Astrocyte (in vitro differentiated cells and primary cell): Measurements from ENCODE around the gene DIP2C. TPM values are rescaled to one million over a fixed set of nuclear protein-coding genes. Genes with fewer than 3 reads are reported as not detected.

Source experiments
- DNase-seq: peaks from one replicate; pipeline ENCODE4 v3.0.0-alpha.2; 2010; ENCODE audit warnings: low read depth
- FAIRE-seq: peaks from 2 replicates; lab custom pipeline; 2011; peaks lifted over from hg19 to GRCh38; lab: Jason Lieb, UNC
- H2AFZ ChIP-seq: 2 replicates; pipeline ENCODE4 v1.6.0; 2012; ENCODE audit warnings: low read depth, low read length, inconsistent platforms
- H3K27ac ChIP-seq: 2 replicates; pipeline ENCODE4 v1.5.1; 2011; ENCODE audit warnings: low read depth, low read length, inconsistent platforms
- H3K27me3 ChIP-seq: 2 replicates; pipeline ENCODE4 v1.6.0; 2011; ENCODE audit warnings: low read length, inconsistent platforms; ENCODE audit not compliant: insufficient read depth
- H3K36me3 ChIP-seq: 2 replicates; pipeline ENCODE4 v1.5.1; 2011; ENCODE audit warnings: low read length, inconsistent platforms; ENCODE audit not compliant: insufficient read depth
- H3K4me1 ChIP-seq: 2 replicates; pipeline ENCODE4 v1.5.1; 2011; ENCODE audit warnings: low read length, inconsistent platforms; ENCODE audit not compliant: insufficient read depth
- H3K4me2 ChIP-seq: 2 replicates; pipeline ENCODE4 v1.6.0; 2012; ENCODE audit warnings: low read length, inconsistent platforms
- H3K4me3 ChIP-seq: 2 replicates; pipeline ENCODE4 v1.5.1; 2011; ENCODE audit warnings: low read depth, mild to moderate bottlenecking, low read length, inconsistent platforms; ENCODE audit not compliant: insufficient read depth
- H3K79me2 ChIP-seq: 2 replicates; pipeline ENCODE4 v1.6.0; 2012; ENCODE audit warnings: mild to moderate bottlenecking, low read length, inconsistent platforms; ENCODE audit not compliant: insufficient read depth
- H3K9ac ChIP-seq: 2 replicates; pipeline ENCODE4 v1.6.0; 2012; ENCODE audit warnings: mild to moderate bottlenecking, low read length, inconsistent platforms
- H3K9me3 ChIP-seq: 2 replicates; pipeline ENCODE4 v1.5.1; 2012; ENCODE audit warnings: low read depth, mild to moderate bottlenecking, low read length, inconsistent platforms; ENCODE audit not compliant: insufficient read depth
- H4K20me1 ChIP-seq: 2 replicates; pipeline ENCODE4 v1.6.0; 2012; ENCODE audit warnings: low read length, inconsistent platforms; ENCODE audit not compliant: insufficient read depth
- H3K27ac Mint-ChIP-seq: one replicate; pipeline ENCODE4 v1.8.0; 2021; ENCODE audit warnings: mild to moderate bottlenecking, mixed read lengths; ENCODE audit not compliant: unreplicated experiment
- H3K27me3 Mint-ChIP-seq: one replicate; pipeline ENCODE4 v1.8.0; 2021; ENCODE audit warnings: low read depth, mixed read lengths; ENCODE audit not compliant: unreplicated experiment
- H3K36me3 Mint-ChIP-seq: one replicate; pipeline ENCODE4 v1.8.0; 2021; ENCODE audit warnings: low read depth, mixed read lengths; ENCODE audit not compliant: unreplicated experiment
- H3K4me1 Mint-ChIP-seq: one replicate; pipeline ENCODE4 v1.8.0; 2021; ENCODE audit warnings: low read depth, mixed read lengths; ENCODE audit not compliant: unreplicated experiment
- H3K4me3 Mint-ChIP-seq: one replicate; pipeline ENCODE4 v1.8.0; 2021; ENCODE audit warnings: mild to moderate bottlenecking, moderate library complexity, mixed read lengths; ENCODE audit not compliant: unreplicated experiment
- H3K9me3 Mint-ChIP-seq: one replicate; pipeline ENCODE4 v1.8.0; 2021; ENCODE audit warnings: mild to moderate bottlenecking, mixed read lengths; ENCODE audit not compliant: unreplicated experiment
- EZH2 ChIP-seq: IDR thresholded peaks from 2 replicates; pipeline ENCODE4 v1.6.1; 2012; ENCODE audit warnings: mild to moderate bottlenecking, low read length, inconsistent platforms; ENCODE audit not compliant: insufficient read depth
- total RNA-seq: library from RNA; stranded (reverse); gene quantifications from 2 replicates; pipeline ENCODE4 v1.2.1, GENCODE V29; 2021
- TF ChIP-seq, protein P1 (sequence below): IDR thresholded peaks from 2 replicates; pipeline ENCODE4 v1.5.1; 2011; ENCODE audit warnings: low read depth, mild to moderate bottlenecking, inconsistent platforms, low read length, moderate library complexity; ENCODE audit not compliant: insufficient read depth

Gene DIP2C
- total RNA-seq, 1 donor from 2014 or later: 27.3 TPM

DNA sequence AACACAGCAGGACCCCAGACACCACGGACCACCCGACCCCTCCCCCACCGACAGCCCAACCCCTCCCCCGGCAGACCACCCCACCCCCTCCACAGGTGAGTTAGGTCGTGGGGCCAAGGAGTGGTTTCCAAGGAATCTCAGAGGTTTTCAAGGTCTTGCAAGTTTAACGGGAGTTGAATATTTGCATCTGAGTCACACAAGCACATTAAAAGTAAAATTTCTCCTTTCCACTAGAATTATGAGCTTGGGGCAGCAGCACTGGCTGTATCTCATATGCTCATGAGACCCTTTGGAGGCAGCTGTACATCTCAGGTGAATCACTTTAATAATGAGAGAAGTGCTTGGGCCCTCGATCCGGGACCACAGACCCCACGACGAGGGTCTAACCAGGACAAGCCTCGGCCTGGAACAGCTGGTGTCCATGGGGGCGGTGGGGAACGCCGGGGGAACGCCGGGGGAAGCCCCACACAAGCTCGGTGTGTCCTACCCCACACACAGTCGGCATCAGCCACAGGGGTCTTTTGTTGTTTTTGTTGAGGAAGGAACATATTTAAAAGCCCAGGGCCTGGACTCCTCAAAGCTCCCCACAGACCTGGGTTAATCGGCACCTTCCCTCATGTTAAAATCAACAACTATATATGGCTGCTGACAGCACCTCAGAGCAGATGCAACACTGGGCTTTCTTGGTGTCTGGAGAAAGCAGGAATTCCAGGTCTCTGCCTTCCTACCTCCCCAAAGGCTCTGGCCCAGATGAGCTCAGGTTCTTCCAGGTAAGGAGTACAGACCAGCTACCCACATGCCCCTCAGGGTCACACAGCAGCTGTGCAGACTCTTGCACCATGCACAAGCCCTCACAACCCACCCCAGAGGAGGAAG is 130.3 kb downstream of the DIP2C start:
- Histone ChIP-seq H2AFZ (no peak overlapping the region), H3K4me3 (no peak overlapping the region), H3K4me2 (no peak overlapping the region), H4K20me1 (peaks cover 90% of the 10 kb centered on the region), H3K79me2 (peaks cover 90% of the 10 kb centered on the region), H3K27ac (no peak overlapping the region), H3K9me3 (peaks cover 2% of the 10 kb centered on the region), H3K27me3 (no peaks in the 10 kb centered on the region), H3K9ac (no peak overlapping the region), H3K4me1 (peaks cover 3% of the 10 kb centered on the region), H3K36me3 (no peaks in the 10 kb centered on the region)
- TF ChIP-seq, protein P1, sequence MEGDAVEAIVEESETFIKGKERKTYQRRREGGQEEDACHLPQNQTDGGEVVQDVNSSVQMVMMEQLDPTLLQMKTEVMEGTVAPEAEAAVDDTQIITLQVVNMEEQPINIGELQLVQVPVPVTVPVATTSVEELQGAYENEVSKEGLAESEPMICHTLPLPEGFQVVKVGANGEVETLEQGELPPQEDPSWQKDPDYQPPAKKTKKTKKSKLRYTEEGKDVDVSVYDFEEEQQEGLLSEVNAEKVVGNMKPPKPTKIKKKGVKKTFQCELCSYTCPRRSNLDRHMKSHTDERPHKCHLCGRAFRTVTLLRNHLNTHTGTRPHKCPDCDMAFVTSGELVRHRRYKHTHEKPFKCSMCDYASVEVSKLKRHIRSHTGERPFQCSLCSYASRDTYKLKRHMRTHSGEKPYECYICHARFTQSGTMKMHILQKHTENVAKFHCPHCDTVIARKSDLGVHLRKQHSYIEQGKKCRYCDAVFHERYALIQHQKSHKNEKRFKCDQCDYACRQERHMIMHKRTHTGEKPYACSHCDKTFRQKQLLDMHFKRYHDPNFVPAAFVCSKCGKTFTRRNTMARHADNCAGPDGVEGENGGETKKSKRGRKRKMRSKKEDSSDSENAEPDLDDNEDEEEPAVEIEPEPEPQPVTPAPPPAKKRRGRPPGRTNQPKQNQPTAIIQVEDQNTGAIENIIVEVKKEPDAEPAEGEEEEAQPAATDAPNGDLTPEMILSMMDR: no peak
- no peak for TF ChIP-seq EZH2
- no peaks in the 10 kb centered on the region for H3K27me3 Mint-ChIP-seq
- peaks cover 41% of the 10 kb centered on the region for H3K4me1 Mint-ChIP-seq
- no peak overlapping the region for H3K4me3 Mint-ChIP-seq
- no peak overlapping the region for H3K27ac Mint-ChIP-seq
- FAIRE-seq (no peak), DNase-seq (no peak)
- peaks cover 13% of the 10 kb centered on the region for H3K36me3 Mint-ChIP-seq
- peaks cover 9% of the 10 kb centered on the region for H3K9me3 Mint-ChIP-seq

DNA sequence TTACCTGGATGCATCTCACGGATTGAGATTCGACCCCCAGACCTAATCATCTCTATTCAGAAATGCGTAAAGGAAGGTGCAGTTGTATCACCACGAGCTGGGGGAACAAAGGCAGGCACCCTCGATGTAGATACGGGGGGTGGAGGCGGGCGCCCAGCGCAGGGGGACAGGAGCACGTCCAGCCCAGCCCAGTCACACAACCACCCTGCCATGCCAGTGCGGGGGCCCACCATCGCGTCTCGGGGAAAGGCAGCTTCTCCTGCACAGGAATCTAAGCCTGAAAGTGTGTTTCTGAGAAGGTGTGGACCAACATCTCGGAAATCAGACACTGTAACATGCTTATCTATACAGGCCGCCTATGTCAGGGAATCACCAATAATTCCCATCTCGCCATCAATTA is 131.1 kb downstream of the DIP2C start:
- Histone ChIP-seq H3K9me3 (no peaks in the 10 kb centered on the region), H3K27ac (no peak overlapping the region), H3K9ac (no peak overlapping the region), H4K20me1 (peaks cover 90% of the 10 kb centered on the region), H3K4me2 (no peak overlapping the region), H3K27me3 (no peaks in the 10 kb centered on the region), H2AFZ (no peak overlapping the region), H3K79me2 (peaks cover 85% of the 10 kb centered on the region), H3K4me3 (no peak overlapping the region), H3K36me3 (no peaks in the 10 kb centered on the region), H3K4me1 (peaks cover 6% of the 10 kb centered on the region)
- Mint-ChIP-seq H3K27me3 (no peaks in the 10 kb centered on the region), H3K27ac (no peak overlapping the region), H3K9me3 (peaks cover 4% of the 10 kb centered on the region), H3K4me1 (peaks cover 46% of the 10 kb centered on the region), H3K4me3 (no peak overlapping the region), H3K36me3 (peaks cover 6% of the 10 kb centered on the region)
- TF ChIP-seq EZH2: no peak
- TF ChIP-seq, protein P1: no peak
- DNase-seq (no peak), FAIRE-seq (no peak)
